Frontal cortex (tissue), 4 donors: ENCODE data around the gene FRMPD4. TPM values are rescaled to one million over a fixed set of nuclear protein-coding genes. Genes with fewer than 3 reads are reported as not detected.

Experiments used
- DNase-seq, 2 donors: peaks; one replicate each; pipeline ENCODE4 v3.0.0; 2012; ENCODE audit warnings: low spot score in 2 of 2
- FAIRE-seq: peaks from 2 replicates; lab custom pipeline; 2012; peaks lifted over from hg19 to GRCh38; lab: Jason Lieb, UNC
- total RNA-seq: library from RNA; depleted of rRNA; stranded (reverse); fragments of >200 nt; gene quantifications from one replicate; pipeline ENCODE4 v1.2.3, GENCODE V29; 2014
- donor health status: control.
- donor health status: control.
- donor health status: control.

FRMPD4 gene
- total RNA-seq, 1 donor from 2014 or later, result 26.5 TPM

DNA sequence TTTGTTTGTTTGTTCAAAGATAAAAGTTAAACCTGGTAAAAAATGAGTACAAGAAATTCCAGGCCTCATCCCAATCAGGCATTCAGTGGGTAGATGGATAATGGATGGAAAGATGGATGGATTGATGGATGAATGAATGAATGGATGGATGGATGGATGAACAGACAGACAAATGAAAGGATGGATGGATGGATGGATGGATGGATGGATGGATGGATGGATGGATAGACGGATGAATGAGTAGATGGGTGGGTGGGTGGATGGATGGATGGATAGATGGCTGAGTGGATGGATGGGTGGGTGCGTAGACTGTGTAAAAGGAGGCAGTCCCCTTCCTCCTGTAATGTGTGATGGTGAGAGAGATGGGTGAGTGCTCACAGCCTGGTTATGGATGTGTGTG, 206.7 kb downstream of the FRMPD4 start:
- FAIRE-seq, result no peak
- DNase-seq, result no peak

DNA sequence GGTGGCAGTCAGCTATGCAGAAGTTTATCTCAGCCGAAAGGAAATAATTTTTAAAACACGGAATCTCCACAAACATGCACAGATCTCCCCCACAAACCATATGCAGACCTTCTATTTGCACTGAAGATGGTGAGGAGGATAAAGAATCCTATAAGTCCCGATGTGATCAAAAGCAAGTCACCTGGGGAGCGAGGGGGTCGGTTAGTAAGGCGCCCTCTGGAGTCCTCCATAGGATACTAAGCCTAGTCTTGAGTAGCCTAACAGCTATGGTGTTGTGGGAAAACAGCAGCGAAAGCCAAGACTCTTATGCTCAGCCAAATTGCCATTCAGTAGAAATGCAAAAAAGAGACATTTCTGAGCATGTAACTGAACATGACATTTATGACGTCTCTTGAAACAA, 210.9 kb downstream of the FRMPD4 start:
- DNase-seq, result no peak
- FAIRE-seq, result no peak

DNA sequence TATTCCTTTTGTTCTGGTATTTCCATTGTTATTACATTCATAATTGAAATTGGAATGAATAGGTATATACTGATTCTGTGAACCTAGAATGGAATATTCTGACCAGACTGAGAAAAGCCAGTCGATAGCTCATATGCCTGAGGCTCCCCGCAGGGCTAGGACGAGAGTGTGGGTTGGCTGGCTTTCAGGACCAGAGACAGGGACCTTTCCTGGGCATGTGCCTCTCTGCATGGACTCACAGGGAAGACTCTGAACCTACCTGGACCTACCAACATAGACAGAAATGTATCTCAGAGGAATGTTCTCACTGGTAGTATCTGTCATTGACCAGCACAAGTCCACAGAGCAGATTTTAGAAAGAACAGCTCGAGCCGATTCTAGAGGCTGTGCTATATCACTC, 214.6 kb downstream of the FRMPD4 start:
- DNase-seq, result no peak
- FAIRE-seq, result no peak

DNA sequence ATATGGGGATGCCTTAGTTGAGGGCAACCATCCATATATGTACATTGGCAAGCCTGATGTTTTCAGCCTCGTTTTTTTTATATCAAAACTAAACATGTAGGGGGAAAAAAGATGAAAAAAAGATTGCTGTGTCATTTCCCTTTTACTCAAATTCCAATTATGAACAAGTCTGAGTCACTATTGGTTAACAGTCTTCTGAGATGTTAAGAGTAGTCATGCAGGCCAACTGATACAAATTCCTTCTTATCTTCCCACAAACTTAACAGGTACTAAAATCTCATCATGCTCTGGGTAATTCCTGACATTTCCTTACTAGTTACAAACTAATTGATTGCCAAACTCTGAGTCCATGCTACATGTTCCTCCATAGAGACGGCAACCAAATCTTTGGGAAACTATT, 222.1 kb downstream of the FRMPD4 start:
- FAIRE-seq, result no peak
- DNase-seq, result no peak

DNA sequence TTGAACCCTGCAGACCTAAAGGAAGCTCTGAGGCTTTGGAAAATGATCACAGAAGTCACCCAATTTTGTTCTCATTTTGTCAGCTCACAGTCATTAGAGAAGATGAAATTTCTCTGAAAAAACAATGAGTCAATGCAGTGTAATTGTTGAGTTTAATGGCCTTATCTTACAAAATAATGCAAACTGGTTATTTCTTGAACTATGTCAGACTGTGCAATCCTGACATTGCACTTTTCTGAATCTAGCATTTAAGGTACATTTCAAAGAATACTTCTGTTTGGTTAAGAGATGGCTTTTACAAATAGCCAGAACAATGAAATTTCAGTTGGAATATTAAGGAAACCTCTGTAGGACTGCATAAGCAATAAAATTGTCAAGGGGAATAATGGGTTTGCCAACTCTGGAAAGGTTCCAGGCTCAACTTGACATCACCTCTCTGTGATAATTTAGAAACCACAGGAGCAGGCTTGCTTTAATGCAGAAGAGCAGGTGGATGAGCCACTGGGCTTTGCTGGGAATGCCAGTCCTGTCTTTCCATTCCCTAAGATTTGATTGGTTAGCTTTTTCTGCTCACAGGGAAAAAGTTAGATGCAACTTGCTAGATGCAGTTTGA, 222.8 kb downstream of the FRMPD4 start:
- DNase-seq (no peak), FAIRE-seq (no peak)

DNA sequence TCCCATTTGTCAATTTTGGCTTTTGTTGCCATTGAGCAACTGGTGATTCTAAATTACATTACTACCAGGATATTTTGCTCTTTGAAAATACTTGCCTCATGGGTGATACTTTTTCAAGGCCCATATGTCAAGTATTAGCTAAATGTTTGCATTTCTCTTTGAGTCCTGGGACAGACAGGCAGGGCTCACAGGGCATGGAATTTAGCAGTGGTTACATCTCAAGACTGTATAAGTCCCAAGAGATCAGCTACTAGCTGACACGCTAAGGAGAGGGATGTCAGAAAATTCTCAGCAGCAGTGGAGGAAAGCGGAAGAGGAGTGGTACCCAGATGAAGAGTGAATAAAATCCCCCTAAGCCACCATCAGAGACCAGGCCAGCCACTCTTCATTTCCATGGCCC, 224.9 kb downstream of the FRMPD4 start:
- FAIRE-seq (no peak), DNase-seq (no peak)

DNA sequence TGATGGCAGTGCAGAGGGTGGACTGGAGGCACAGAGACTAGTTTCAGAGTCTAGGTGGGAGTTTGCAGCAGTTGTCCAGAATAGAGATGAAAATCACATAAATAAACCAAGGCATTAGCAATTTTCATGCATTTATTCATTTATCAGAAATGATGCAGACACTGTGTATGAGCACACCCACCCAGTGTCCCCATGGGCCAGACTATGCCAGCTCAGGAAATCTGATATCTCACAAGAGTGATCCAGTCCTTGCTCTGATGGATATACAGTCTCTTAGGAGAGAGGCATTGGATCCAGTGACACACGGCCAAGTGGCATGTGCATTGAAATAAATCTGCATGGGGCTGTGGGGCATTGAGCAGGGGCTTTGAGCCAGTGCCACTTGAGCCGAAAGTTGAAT, 228.2 kb downstream of the FRMPD4 start:
- no peak for DNase-seq
- no peak for FAIRE-seq

DNA sequence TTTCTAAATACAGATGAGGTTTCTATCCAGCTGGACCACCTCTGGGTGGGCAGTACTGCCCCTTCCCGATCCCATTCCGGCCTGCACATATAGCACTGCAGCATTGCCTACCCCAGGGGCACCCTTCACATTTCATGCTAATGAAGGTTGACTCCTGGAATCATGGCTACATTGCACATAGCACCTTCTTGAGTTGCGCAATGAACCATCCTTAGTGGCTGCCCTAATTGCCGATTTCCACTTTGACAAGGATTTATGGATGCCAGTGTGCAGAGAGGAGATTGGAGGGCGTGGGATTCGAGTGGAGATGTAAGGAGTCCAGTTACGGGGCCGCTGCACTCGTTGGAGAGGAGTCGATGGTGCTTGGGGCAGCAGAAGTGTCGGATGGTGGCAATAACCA, 229.0 kb downstream of the FRMPD4 start:
- FAIRE-seq (no peak), DNase-seq (no peak)

DNA sequence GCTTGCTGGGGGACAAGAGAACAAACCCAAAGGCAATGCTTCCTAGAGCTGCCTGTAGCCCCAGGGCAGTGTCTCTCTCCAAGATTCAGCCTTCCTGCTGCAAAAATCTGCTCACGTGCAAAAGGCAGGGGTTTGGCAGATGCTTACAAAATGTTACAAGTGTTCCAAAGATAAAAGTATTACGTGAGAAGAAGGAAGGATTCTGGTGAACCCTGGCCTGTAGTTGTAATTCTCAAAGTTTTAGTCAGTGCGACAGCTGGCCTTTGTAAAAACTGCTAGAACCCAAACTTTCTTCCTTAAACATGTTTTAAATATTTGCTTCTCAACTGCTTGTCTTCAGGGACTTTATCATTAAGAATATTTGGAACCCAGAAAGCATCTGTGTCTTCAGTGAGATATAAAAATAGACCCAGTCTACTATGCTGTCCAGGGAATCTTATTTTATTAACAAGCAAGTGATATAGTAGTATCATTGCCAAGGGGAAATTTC, 232.3 kb downstream of the FRMPD4 start:
- DNase-seq, result no peak
- FAIRE-seq, result no peak

DNA sequence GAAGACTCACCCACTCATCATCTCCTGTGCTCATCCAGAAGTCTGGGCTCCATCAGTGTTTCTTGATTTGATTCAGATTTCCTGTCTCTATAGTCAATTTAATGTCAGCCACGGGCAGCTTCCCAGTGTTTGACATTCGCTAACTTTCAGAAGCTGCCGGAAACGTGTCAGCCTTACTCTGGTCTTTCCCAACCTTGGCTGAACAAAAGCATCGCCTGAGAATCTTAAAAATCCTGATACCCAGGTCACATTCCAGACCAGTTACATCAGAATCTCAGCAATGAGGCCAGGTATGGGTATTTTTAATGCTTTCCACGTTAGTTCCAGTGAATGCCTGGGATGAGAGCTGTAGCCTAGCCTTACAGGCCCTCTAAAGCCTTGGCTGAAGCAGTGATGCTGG, 233.8 kb downstream of the FRMPD4 start:
- DNase-seq (no peak), FAIRE-seq (no peak)

DNA sequence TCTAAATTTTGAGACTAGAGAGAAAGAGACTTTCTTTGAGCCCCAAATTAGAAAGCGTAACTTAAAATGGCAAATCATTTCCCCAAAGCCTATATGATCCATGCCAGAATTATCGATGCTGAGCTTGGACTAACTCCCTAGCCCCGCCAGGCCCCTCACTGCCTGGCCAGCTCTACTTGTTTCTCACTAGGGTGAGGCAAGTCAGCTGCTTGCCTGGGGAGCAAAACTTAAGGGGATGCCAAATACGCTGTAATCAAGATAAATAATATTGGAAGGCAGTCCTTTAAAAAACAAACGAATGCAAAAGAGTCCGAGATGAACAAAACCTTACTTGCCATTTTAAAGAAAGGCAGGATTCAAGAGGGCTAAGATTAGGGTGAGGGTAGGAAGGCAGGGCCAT, 236.0 kb downstream of the FRMPD4 start:
- DNase-seq, result no peak
- FAIRE-seq, result no peak

DNA sequence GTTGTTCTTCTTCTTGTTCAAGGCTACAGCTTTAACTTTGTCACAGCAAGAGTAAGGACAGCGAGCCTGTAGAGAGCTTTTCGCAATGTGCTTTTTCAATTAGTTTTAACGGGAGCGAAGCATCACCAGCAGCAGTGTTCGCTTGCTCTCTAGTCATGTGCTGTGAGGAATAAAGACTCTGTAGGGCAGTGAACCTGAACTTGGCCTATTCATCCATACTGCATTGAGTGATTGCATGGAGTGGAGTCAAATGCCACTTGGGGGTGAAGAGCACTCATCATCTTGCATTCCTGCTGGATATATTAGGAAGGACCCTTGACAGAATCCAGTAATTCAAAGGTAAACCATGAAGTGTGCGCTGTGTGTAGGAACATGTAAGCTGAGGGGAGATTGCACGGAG, 240.0 kb downstream of the FRMPD4 start:
- FAIRE-seq, result no peak
- DNase-seq, result no peak

DNA sequence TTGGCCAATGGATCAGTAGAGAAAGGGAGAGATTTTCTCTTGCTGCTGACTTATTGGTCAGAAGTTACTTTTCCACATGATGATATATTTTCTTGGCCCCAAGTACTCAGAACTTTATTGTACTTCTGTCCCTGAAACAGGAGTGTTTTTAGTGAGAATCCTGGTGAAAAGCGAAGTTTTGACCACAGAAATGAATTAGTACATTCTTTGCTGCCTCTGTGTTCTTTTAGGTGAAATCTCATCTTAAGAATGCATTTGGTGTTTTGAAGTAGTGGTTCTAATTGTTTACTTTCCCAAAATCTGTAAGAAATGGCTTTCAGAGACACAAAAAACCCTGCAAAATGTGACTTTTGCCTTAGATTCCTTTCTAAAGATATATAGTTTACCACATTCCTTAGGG, 240.4 kb downstream of the FRMPD4 start:
- DNase-seq (no peak), FAIRE-seq (no peak)

DNA sequence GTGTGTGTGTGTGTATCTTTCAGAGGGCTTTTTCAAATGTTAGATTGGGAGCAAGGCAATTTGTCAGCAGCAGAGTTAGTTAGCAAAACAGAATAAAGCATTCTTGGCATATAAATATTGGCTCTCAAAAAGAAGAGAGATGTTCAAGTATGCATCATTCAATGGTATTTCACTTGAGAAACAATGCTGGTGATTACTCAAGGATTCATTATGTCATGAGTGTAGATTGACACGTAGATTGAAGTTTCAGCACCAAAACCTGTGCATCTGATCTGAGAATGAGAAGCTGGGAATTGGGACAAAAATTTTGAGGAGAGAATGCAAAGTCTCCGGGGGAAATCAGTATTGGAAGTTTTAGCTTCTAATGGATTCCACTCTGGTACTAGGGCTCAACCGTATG, 241.4 kb downstream of the FRMPD4 start:
- DNase-seq (no peak), FAIRE-seq (no peak)

DNA sequence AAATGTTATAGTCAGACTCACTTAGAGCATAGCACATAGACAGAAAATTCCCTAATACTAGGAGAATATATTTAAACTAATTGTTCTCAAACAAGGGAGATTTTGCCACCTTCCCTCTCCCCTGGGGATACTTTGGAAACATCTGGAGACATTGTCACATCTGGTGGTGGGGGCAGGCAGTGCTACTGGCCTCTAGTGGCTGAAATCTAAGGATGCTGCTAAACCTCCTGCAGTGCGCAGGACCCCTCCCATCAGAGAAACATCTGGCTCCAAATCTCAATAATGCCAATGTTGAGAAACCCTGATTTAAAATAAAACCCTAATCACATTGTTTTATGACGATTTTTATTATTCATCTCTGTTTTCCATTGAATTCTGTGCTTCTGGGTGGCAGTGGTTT, 244.9 kb downstream of the FRMPD4 start:
- DNase-seq (no peak), FAIRE-seq (no peak)

DNA sequence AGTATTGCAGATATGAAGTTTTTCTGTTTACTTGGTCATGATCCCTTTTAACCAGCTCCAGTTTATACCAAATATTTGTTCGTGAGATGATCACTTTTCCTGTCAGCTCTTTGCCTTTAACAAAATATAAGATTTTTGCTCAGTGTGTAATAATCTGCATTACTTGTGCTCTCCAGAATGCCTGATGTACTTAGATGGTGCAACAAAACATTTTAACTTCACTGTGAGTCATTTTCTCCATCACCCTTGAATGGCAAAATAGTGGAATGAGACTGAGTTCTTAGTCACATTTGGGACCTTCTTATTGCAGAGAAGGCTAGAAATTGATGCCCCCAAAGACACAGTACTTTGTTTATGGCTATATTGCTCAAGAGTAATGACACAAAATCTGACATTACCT, 252.0 kb downstream of the FRMPD4 start:
- FAIRE-seq, result no peak
- no peak for DNase-seq

DNA sequence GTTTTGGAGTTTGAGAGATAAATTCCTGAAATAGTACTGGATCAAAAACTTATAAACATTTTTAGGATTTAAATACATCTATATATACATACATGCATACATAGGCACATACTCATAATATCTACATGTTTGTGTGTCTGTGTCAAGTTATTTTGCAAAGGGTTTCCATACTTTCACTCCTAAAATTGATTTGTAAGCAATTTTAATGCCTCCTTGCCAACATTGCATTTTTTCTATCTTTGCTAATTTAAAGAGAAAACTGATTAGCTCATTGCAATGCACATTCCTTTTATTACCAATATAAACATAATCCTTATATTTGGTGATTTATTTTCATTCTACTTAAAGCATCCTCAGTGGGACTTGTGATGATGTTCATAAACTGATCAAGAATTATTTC, 258.3 kb downstream of the FRMPD4 start:
- DNase-seq (no peak), FAIRE-seq (no peak)

DNA sequence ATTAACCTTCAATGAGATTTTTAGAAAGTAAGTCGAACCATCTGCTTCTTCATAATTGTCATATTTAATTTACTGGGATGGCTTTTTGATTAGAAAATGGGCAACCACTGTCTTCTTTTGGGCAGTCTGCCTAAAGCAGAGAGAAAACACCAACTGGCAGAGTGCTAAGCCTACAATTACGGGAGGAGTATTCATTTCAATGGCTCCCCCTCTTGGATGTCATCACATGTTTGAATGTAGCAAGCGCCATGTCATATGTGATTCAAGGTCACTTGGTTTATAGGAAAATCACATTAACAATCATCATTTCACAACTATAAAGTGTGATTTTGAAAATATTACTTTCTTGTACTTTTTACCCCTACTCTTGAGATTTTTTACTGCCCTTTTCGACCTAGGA, 261.9 kb downstream of the FRMPD4 start:
- no peak for DNase-seq
- FAIRE-seq, result no peak

DNA sequence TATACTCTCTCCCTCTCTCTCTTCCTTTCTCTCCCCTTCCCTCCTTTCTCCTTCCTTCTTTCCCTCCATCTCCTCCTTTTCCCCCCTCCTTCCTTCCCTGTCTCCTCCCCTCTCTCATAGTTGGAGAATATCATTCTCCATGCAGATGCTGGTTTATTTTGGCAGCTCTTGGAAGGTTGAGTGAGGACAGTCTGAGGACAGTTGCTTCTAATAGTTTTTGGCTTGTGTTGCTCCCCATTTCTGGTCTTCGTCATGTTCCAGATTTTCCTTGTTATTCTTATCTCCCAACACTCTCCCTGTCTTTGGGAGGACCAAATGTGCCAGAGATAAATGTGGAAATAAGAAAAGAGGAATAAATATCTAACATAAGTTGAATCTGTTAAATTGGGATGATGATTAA, 263.0 kb downstream of the FRMPD4 start:
- DNase-seq, result no peak
- no peak for FAIRE-seq

DNA sequence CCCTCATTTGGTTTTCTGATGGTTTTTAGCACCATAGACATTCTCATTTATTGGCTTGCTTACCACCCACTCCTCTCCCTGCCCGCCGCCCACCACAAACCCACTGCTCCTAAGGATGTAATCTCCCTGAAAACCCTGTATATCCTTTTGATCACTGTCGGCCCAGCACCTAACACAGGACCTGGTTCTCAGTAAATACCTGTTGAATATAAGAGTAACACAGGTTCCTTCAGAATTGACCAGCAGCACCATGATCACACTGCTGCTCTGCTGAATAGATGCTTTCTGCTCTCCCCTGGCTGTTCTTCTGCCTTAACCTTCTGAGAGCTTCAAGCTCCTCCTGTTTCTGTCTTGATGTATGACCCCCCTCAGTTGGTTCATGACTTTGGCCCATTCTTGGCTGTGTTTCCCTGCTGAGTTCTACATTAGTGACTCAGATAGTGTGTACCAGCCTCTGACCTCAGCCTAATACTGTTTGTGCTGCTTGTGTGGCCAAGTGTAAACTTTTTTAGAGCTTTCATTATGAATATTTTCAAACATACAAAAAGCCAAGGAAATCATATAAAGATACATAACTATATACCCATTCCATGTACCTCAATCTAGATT, 265.3 kb downstream of the FRMPD4 start:
- FAIRE-seq, result no peak

DNA sequence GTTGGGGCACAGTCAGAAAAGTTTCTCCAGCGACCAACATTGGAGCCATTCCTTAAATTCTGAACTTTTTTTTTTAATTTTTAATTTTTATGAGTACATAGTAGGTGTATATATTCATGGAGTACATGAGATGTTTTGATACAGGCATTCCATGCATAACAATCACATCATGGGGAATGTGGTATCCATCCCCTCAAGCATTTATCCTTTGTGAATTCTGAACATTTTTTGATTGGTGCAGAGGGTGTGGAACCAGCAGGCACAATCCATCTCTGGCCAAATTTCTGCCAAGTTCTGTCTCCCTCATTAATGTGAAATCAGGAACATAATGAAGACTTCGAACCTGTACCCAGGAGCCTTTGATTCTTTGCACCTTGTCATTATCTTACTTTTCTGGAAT, 267.0 kb downstream of the FRMPD4 start:
- DNase-seq (no peak), FAIRE-seq (no peak)

More for the DNA sequence above, 265.3 kb downstream of the FRMPD4 start:
- no peak for DNase-seq

DNA sequence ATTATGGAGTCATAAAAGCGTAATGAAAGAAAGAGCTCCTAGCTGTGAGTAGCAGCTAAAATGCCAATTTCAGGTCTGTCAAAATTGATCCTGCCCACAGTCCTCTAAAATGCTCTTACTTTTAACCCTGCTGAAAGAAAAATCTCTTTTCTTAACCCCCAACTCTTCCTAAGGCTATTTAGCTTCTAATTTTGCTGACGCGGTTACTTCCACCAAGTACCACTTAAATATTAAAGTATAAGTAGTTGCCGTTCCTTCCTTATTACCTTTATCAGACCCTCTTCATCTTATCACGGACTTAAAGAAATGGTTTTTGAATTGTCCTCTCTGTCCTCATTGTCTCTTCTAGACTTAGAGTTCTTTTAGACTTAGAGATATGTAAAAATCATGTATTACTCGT, 272.2 kb downstream of the FRMPD4 start:
- FAIRE-seq (no peak), DNase-seq (no peak)
